Fibroblast of lung (primary cell): ENCODE measurements around the gene PWWP2B. TPM values are rescaled to one million over a fixed set of nuclear protein-coding genes. Genes with fewer than 3 reads are reported as not detected.
"Not testable (repeated sequence)": the region's sequence is repeated elsewhere in the genome, so short reads cannot be mapped to it uniquely, and the experiment has no call there.

Experiments
- DNase-seq, 2 donors: peaks; one replicate each; pipeline versions ENCODE4 v3.0.0 to v3.0.0-alpha.2; 2010; ENCODE audit warnings: low read depth in 2 of 2
- H2AFZ ChIP-seq: 2 replicates; pipeline ENCODE4 v1.5.1; 2012; ENCODE audit warnings: low read length, control low read depth, inconsistent platforms
- H3K27ac ChIP-seq: 2 replicates; pipeline ENCODE4 v1.5.1; 2011; ENCODE audit warnings: low read length, control low read depth; ENCODE audit not compliant: insufficient read depth
- H3K27me3 ChIP-seq: 2 replicates; pipeline ENCODE4 v1.5.1; 2011; ENCODE audit warnings: mild to moderate bottlenecking, low read length; ENCODE audit not compliant: control insufficient read depth, insufficient read depth
- H3K36me3 ChIP-seq: 2 replicates; pipeline ENCODE4 v1.5.1; 2011; ENCODE audit warnings: low read length; ENCODE audit not compliant: control insufficient read depth, insufficient read depth
- H3K4me1 ChIP-seq: 2 replicates; pipeline ENCODE4 v1.5.1; 2011; ENCODE audit warnings: low read length; ENCODE audit not compliant: control insufficient read depth, insufficient read depth; ENCODE audit errors: extremely low read depth
- H3K4me2 ChIP-seq: 2 replicates; pipeline ENCODE4 v1.5.1; 2011; ENCODE audit warnings: low read length, control low read depth; ENCODE audit not compliant: insufficient read depth; ENCODE audit errors: extremely low read depth
- H3K4me3 ChIP-seq, 4 experiments: fragments of 200-600 bp in 1 of 4; sonication (generic) in 1 of 4; replicated peaks in 1 of 4; 2 replicates each; pipeline ENCODE4 v1.5.1; 2011 to 2016; ENCODE audit warnings: low read length in 4 of 4, low read depth in 3 of 4, mild to moderate bottlenecking in 3 of 4, control low read depth in 2 of 4, inconsistent platforms in 1 of 4, mixed read lengths in 1 of 4; ENCODE audit not compliant: insufficient read depth in 1 of 4; ENCODE audit errors: control extremely low read depth in 1 of 4
- H3K79me2 ChIP-seq: 2 replicates; pipeline ENCODE4 v1.5.1; 2012; ENCODE audit warnings: mild to moderate bottlenecking, low read length, inconsistent platforms; ENCODE audit not compliant: control insufficient read depth, insufficient read depth
- H3K9ac ChIP-seq: 2 replicates; pipeline ENCODE4 v1.5.1; 2011; ENCODE audit warnings: mild to moderate bottlenecking, low read length, control low read depth; ENCODE audit not compliant: insufficient read depth
- H3K9me3 ChIP-seq: 2 replicates; pipeline ENCODE4 v1.5.1; 2012; ENCODE audit warnings: low read depth, low read length; ENCODE audit not compliant: control insufficient read depth, insufficient read depth
- H4K20me1 ChIP-seq: 2 replicates; pipeline ENCODE4 v1.5.1; 2011; ENCODE audit warnings: low read length; ENCODE audit not compliant: control insufficient read depth, insufficient read depth; ENCODE audit errors: extremely low read depth
- EZH2 ChIP-seq: IDR thresholded peaks from 2 replicates; pipeline ENCODE4 v1.5.1; 2012; ENCODE audit warnings: low read length, control low read depth, mild to moderate bottlenecking; ENCODE audit errors: missing control alignments
- polyA plus RNA-seq, 2 donors: library from polyadenylated mRNA; depleted of rRNA in 1 of 2; stranded (reverse) in 1 of 2; unstranded in 1 of 2; fragments of >200 nt; gene quantifications; 2 replicates each; pipeline ENCODE4 v1.2.1, GENCODE V29; 2011 to 2012; ENCODE audit warnings: missing spikeins in 1 of 2
- total RNA-seq: library from RNA; depleted of rRNA; stranded (reverse); fragments of >200 nt; gene quantifications from 2 replicates; pipeline ENCODE4 v1.2.1, GENCODE V29; 2014
- TF ChIP-seq, protein P1 (sequence below), 2 donors: IDR thresholded peaks in 1 of 2; conservative IDR thresholded peaks in 1 of 2; 1 replicate in 1 of 2; 2 replicates in 1 of 2; pipeline ENCODE4 v1.5.1; 2011 to 2012; ENCODE audit warnings: low read length in 2 of 2, control low read depth in 1 of 2, inconsistent platforms in 1 of 2, low read depth in 1 of 2, mild to moderate bottlenecking in 1 of 2

The PWWP2B gene
- total and polyA plus RNA-seq, 2 donors (not counting 1 experiment from before 2014, with no cell fraction given), result 1.5 to 15.9 TPM

- Histone ChIP-seq H3K4me2 (no peak overlapping the region), H3K27ac (no peak overlapping the region), H2AFZ (no peak overlapping the region), H3K27me3 (no peaks in the 10 kb centered on the region), H3K4me1 (no peaks in the 10 kb centered on the region), H3K36me3 (no peaks in the 10 kb centered on the region), H3K4me3 (no peak overlapping the region), H3K9me3 (no peaks in the 10 kb centered on the region), H3K79me2 (no peaks in the 10 kb centered on the region), H4K20me1 (no peaks in the 10 kb centered on the region), H3K9ac (no peak overlapping the region)
- TF ChIP-seq, protein P1, sequence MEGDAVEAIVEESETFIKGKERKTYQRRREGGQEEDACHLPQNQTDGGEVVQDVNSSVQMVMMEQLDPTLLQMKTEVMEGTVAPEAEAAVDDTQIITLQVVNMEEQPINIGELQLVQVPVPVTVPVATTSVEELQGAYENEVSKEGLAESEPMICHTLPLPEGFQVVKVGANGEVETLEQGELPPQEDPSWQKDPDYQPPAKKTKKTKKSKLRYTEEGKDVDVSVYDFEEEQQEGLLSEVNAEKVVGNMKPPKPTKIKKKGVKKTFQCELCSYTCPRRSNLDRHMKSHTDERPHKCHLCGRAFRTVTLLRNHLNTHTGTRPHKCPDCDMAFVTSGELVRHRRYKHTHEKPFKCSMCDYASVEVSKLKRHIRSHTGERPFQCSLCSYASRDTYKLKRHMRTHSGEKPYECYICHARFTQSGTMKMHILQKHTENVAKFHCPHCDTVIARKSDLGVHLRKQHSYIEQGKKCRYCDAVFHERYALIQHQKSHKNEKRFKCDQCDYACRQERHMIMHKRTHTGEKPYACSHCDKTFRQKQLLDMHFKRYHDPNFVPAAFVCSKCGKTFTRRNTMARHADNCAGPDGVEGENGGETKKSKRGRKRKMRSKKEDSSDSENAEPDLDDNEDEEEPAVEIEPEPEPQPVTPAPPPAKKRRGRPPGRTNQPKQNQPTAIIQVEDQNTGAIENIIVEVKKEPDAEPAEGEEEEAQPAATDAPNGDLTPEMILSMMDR (conservative IDR thresholded peaks at IDR 0.05 in 1 of 2, IDR thresholded peaks at IDR 0.05 in 1 of 2; ENCODE audit: low read depth in 1 of 2, low read length in 2 of 2), result no peak
- no peak for TF ChIP-seq EZH2
- no peak for DNase-seq
These were observed 45.4 kb upstream of the PWWP2B start for GRCh38 chr10:132351611-132352010.

DNA sequence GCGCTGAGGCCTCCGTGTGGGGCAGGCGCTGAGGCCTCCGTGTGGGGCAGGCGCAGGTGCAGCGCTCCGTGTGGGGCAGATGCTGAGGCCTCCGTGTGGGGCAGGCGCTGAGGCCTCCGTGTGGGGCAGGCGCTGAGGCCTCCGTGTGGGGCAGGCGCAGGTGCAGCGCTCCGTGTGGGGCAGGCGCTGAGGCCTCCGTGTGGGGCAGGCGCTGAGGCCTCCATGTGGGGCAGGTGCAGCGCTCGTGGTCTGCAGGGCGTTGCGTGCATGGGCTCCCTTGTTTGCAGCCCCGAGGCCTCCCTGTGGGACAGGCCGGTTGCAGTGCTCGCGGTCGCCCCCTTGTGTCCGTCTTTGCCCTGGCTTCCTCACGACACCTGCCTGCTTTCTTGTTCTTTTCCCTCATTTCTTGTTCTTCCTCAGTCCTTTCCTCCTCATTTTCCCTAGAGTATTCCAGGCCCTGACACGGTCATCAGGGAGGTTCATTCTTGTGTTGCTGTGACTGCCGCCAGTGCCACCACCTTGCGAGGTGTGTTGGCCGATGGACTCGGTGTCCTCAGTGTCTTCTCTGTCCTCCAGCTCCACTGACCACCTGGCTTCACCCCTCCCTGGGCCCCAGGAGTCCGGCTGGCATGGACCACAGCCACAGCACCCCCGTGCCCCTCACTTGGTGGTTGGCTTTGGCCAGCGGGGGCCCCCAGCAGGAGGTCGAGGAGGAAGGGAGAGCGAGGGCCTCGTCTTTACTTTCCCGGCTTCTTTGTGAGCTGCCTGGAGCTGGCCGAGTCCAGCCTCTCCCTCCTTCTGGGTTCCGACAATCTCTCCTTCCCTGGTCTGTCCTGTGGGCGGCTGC, 44.3 kb upstream of the PWWP2B start:
- H3K9me3 ChIP-seq, H3K36me3 ChIP-seq, H2AFZ ChIP-seq, H3K79me2 ChIP-seq, H3K4me3 ChIP-seq, H3K27ac ChIP-seq, H3K9ac ChIP-seq, H3K4me1 ChIP-seq, H3K27me3 ChIP-seq, H4K20me1 ChIP-seq, H3K4me2 ChIP-seq: not testable (repeated sequence)
- TF ChIP-seq, protein P1 (conservative IDR thresholded peaks at IDR 0.05 in 1 of 2, IDR thresholded peaks at IDR 0.05 in 1 of 2; ENCODE audit: low read depth in 1 of 2, low read length in 2 of 2), result peak; percentile 54 to 80
- DNase-seq, result peak; percentile 25 to 56

GRCh38 chr10:132353456-132354355, 43.3 kb upstream of the PWWP2B start:
- Histone ChIP-seq H3K79me2 (no peaks in the 10 kb centered on the region), H3K4me2 (no peak overlapping the region), H2AFZ (no peak overlapping the region), H3K36me3 (no peaks in the 10 kb centered on the region), H3K27me3 (no peaks in the 10 kb centered on the region), H3K9ac (no peak overlapping the region), H3K9me3 (no peaks in the 10 kb centered on the region), H3K4me3 (no peak overlapping the region), H3K27ac (no peak overlapping the region), H4K20me1 (no peaks in the 10 kb centered on the region), H3K4me1 (no peaks in the 10 kb centered on the region)
- no peak for TF ChIP-seq EZH2
- TF ChIP-seq, protein P1 (conservative IDR thresholded peaks at IDR 0.05 in 1 of 2, IDR thresholded peaks at IDR 0.05 in 1 of 2; ENCODE audit: low read depth in 1 of 2, low read length in 2 of 2), result no peak
- DNase-seq, result no peak
